Measurements from ENCODE around the gene IL17C.

Gene IL17C

GRCh38 chr16:88593910-88594309 is 44.5 kb upstream of the IL17C start:
- in situ Hi-C loops (cut with HindIII; ENCODE audit: low sequenced_read_pairs), result no loop called here
- no peak overlapping the region for H3K4me3 ChIP-seq (ENCODE audit: low read depth, low read length)
- no peak for DNase-seq (ENCODE audit: low read depth)
- no peak for TF ChIP-seq CTCF (IDR thresholded peaks at IDR 0.05; ENCODE audit: low read depth, low read length, missing control alignments)

- H3K4me3 ChIP-seq (ENCODE audit: low read depth, low read length), result no peak overlapping the region
- in situ Hi-C loops (cut with HindIII; ENCODE audit: low sequenced_read_pairs), result no loop called here
- TF ChIP-seq CTCF (IDR thresholded peaks at IDR 0.05; ENCODE audit: low read depth, low read length, missing control alignments), result no peak
- DNase-seq (ENCODE audit: low read depth), result no peak
Measured at GRCh38 chr16:88595101-88595500, 43.3 kb upstream of the IL17C start.

- in situ Hi-C loops (cut with HindIII; ENCODE audit: low sequenced_read_pairs), result no loop called here
- no peak for DNase-seq (ENCODE audit: low read depth)
- no peak overlapping the region for H3K4me3 ChIP-seq (ENCODE audit: low read depth, low read length)
- no peak for TF ChIP-seq CTCF (IDR thresholded peaks at IDR 0.05; ENCODE audit: low read depth, low read length, missing control alignments)
Measured at GRCh38 chr16:88595921-88596320, 42.5 kb upstream of the IL17C start.

- in situ Hi-C loops (cut with HindIII; ENCODE audit: low sequenced_read_pairs), result no loop called here
- H3K4me3 ChIP-seq (ENCODE audit: low read depth, low read length), result no peak overlapping the region
- no peak for TF ChIP-seq CTCF (IDR thresholded peaks at IDR 0.05; ENCODE audit: low read depth, low read length, missing control alignments)
- DNase-seq (ENCODE audit: low read depth), result no peak
Measured at GRCh38 chr16:88596483-88596882, 41.9 kb upstream of the IL17C start.

- no peak for DNase-seq (ENCODE audit: low read depth)
- in situ Hi-C loops (cut with HindIII; ENCODE audit: low sequenced_read_pairs), result no loop called here
- H3K4me3 ChIP-seq (ENCODE audit: low read depth, low read length), result no peak overlapping the region
- TF ChIP-seq CTCF (IDR thresholded peaks at IDR 0.05; ENCODE audit: low read depth, low read length, missing control alignments), result no peak
Measured at GRCh38 chr16:88597856-88598491, 40.4 kb upstream of the IL17C start.

- no peak for DNase-seq (ENCODE audit: low read depth)
- TF ChIP-seq CTCF (IDR thresholded peaks at IDR 0.05; ENCODE audit: low read depth, low read length, missing control alignments), result no peak
- in situ Hi-C loops (cut with HindIII; ENCODE audit: low sequenced_read_pairs), result no loop called here
- H3K4me3 ChIP-seq (ENCODE audit: low read depth, low read length), result no peak overlapping the region
Measured at GRCh38 chr16:88599092-88599733, 39.2 kb upstream of the IL17C start.
